H1 (cell line): ENCODE results near the gene PPP1R2. TPM values are rescaled to one million over a fixed set of nuclear protein-coding genes. Genes with fewer than 3 reads are reported as not detected.
A peak's percentile ranks its signal among the peaks of the same experiment; 100 is the strongest.
"Not testable (repeated sequence)": the region's sequence is repeated elsewhere in the genome, so short reads cannot be mapped to it uniquely, and the experiment has no call there.

ENCODE experiments used
- CTCF ChIA-PET: fragments of 300-600 bp; sonication (Branson Sonifier 250); formaldehyde crosslinking; loops from one replicate; lab custom pipeline; 2021; ENCODE audit not compliant: partially characterized antibody; lab: Charles Lee
- POLR2A ChIA-PET: fragments of 300-600 bp; sonication (Branson Sonifier 250); formaldehyde crosslinking; loops from one replicate; lab custom pipeline; 2021; ENCODE audit warnings: inconsistent platforms; ENCODE audit not compliant: partially characterized antibody; lab: Charles Lee
- DNase-seq, 2 experiments: peaks; one replicate each; pipeline versions ENCODE4 v3.0.0 to v3.0.0-alpha.2; 2010 to 2022; ENCODE audit warnings: low spot score in 2 of 2, low read depth in 1 of 2, mixed read lengths in 1 of 2
- FAIRE-seq: peaks from 2 replicates; lab custom pipeline; 2011; peaks lifted over from hg19 to GRCh38; lab: Jason Lieb, UNC
- H2AFZ ChIP-seq: 2 replicates; pipeline ENCODE4 v1.8.1; 2012; ENCODE audit warnings: low read length, inconsistent platforms
- H2AK5ac ChIP-seq: 2 replicates; pipeline ENCODE4 v1.6.1; 2013; ENCODE audit warnings: low read depth, low read length
- H2BK120ac ChIP-seq: replicated peaks from 2 replicates; pipeline ENCODE3; 2013; ENCODE audit warnings: low read depth, low read length, inconsistent platforms
- H2BK12ac ChIP-seq: 2 replicates; pipeline ENCODE4 v1.6.1; 2013; ENCODE audit warnings: low read depth, low read length
- H2BK15ac ChIP-seq: 2 replicates; pipeline ENCODE4 v1.6.1; 2013; ENCODE audit warnings: low read length
- H2BK20ac ChIP-seq: 2 replicates; pipeline ENCODE4 v1.6.1; 2013; ENCODE audit warnings: low read length
- H2BK5ac ChIP-seq: 2 replicates; pipeline ENCODE4 v1.6.1; 2013; ENCODE audit warnings: low read depth, low read length
- H3K14ac ChIP-seq: 2 replicates; pipeline ENCODE4 v1.6.1; 2013; ENCODE audit warnings: inconsistent platforms; ENCODE audit not compliant: insufficient read length
- H3K18ac ChIP-seq: 2 replicates; pipeline ENCODE4 v1.6.1; 2013; ENCODE audit warnings: low read length; ENCODE audit errors: extremely low read depth
- H3K23ac ChIP-seq: 2 replicates; pipeline ENCODE4 v1.6.1; 2013; ENCODE audit warnings: inconsistent platforms; ENCODE audit not compliant: insufficient read length
- H3K23me2 ChIP-seq: 2 replicates; pipeline ENCODE4 v1.6.1; 2013; ENCODE audit warnings: low read depth, low read length
- H3K27ac ChIP-seq: 2 replicates; pipeline ENCODE4 v1.6.1; 2011; ENCODE audit warnings: low read depth, low read length, inconsistent platforms
- H3K27me3 ChIP-seq, 4 experiments: replicated peaks in 1 of 4; 1 replicate in 1 of 4; 2 replicates in 3 of 4; pipeline versions ENCODE4 v1.6.1 to v1.8.1; 2011 to 2013; ENCODE audit warnings: low read length in 3 of 4, mild to moderate bottlenecking in 3 of 4, inconsistent platforms in 2 of 4, mixed read lengths in 2 of 4, moderate library complexity in 1 of 4; ENCODE audit not compliant: control insufficient read depth in 3 of 4, insufficient read depth in 3 of 4; ENCODE audit errors: extremely low read depth in 1 of 4
- H3K36me3 ChIP-seq, 4 experiments: 2 replicates each; pipeline versions ENCODE4 v1.6.1 to v1.8.1; 2011 to 2013; ENCODE audit warnings: mild to moderate bottlenecking in 4 of 4, low read length in 3 of 4, moderate library complexity in 2 of 4, control low read depth in 1 of 4, inconsistent platforms in 1 of 4; ENCODE audit not compliant: insufficient read depth in 4 of 4, control insufficient read depth in 2 of 4
- H3K4ac ChIP-seq: replicated peaks from 2 replicates; pipeline ENCODE3; 2013; ENCODE audit warnings: low read length, low read depth, mixed read lengths, inconsistent platforms; ENCODE audit not compliant: insufficient read length
- H3K4me1 ChIP-seq, 4 experiments: replicated peaks in 1 of 4; 1 replicate in 1 of 4; 2 replicates in 3 of 4; pipeline versions ENCODE4 v1.6.1 to v1.8.1; 2011 to 2013; ENCODE audit warnings: low read length in 3 of 4, inconsistent platforms in 2 of 4, mixed read lengths in 1 of 4; ENCODE audit not compliant: insufficient read depth in 4 of 4, control insufficient read depth in 3 of 4
- H3K4me2 ChIP-seq, 2 experiments: 2 replicates each; pipeline versions ENCODE4 v1.6.1 to v1.8.1; 2011 to 2013; ENCODE audit warnings: low read depth in 2 of 2, low read length in 2 of 2, control low read depth in 1 of 2, inconsistent platforms in 1 of 2, mild to moderate bottlenecking in 1 of 2; ENCODE audit not compliant: insufficient read depth in 1 of 2
- H3K4me3 ChIP-seq, 4 experiments: fragments of 200-600, 300-600 bp in 1 of 4; sonication (generic), shearing (Covaris generic), sonication (Bioruptor Twin) in 1 of 4; 2 replicates each; pipeline versions ENCODE4 v1.5.1 to v1.8.1; 2011 to 2016; ENCODE audit warnings: low read length in 4 of 4, low read depth in 3 of 4, control low read depth in 2 of 4, inconsistent platforms in 2 of 4, mild to moderate bottlenecking in 2 of 4, mixed read lengths in 1 of 4, moderate library complexity in 1 of 4; ENCODE audit not compliant: insufficient read depth in 2 of 4; ENCODE audit errors: extremely low read depth in 1 of 4
- H3K56ac ChIP-seq: replicated peaks from 2 replicates; pipeline ENCODE3; 2013; ENCODE audit warnings: low read depth, mild to moderate bottlenecking, mixed read lengths, low read length, inconsistent platforms; ENCODE audit not compliant: insufficient read length
- H3K79me1 ChIP-seq: 2 replicates; pipeline ENCODE4 v1.6.1; 2013; ENCODE audit warnings: low read depth, low read length, control low read depth
- H3K79me2 ChIP-seq, 2 experiments: 2 replicates each; pipeline versions ENCODE4 v1.6.1 to v1.8.1; 2012 to 2013; ENCODE audit warnings: low read length in 2 of 2, mild to moderate bottlenecking in 2 of 2, inconsistent platforms in 1 of 2; ENCODE audit not compliant: insufficient read depth in 2 of 2, control insufficient read depth in 1 of 2
- H3K9ac ChIP-seq, 4 experiments: replicated peaks in 1 of 4; 1 replicate in 1 of 4; 2 replicates in 3 of 4; pipeline versions ENCODE4 v1.6.1 to v1.8.1; 2011 to 2013; ENCODE audit warnings: low read depth in 3 of 4, low read length in 3 of 4, control low read depth in 2 of 4, mild to moderate bottlenecking in 2 of 4, moderate library complexity in 2 of 4, inconsistent platforms in 1 of 4; ENCODE audit errors: extremely low read depth in 1 of 4
- H3K9me3 ChIP-seq, 2 experiments: 2 replicates each; pipeline versions ENCODE4 v1.6.1 to v1.8.1; 2012 to 2013; ENCODE audit warnings: mild to moderate bottlenecking in 2 of 2, moderate library complexity in 2 of 2, control low read depth in 1 of 2, inconsistent platforms in 1 of 2, low read depth in 1 of 2, low read length in 1 of 2, mixed read lengths in 1 of 2; ENCODE audit not compliant: insufficient read depth in 2 of 2
- H4K20me1 ChIP-seq, 2 experiments: replicated peaks in 1 of 2; 2 replicates each; pipeline versions ENCODE3 to v1.8.1; 2011 to 2013; ENCODE audit warnings: inconsistent platforms in 2 of 2, low read length in 2 of 2, mild to moderate bottlenecking in 1 of 2; ENCODE audit not compliant: insufficient read depth in 2 of 2, control insufficient read depth in 1 of 2
- H4K5ac ChIP-seq: 2 replicates; pipeline ENCODE4 v1.6.1; 2013; ENCODE audit warnings: low read length, low read depth, mixed read lengths, inconsistent platforms; ENCODE audit not compliant: insufficient read length
- H4K8ac ChIP-seq: 2 replicates; pipeline ENCODE4 v1.8.0; 2013; ENCODE audit warnings: mild to moderate bottlenecking, moderate library complexity, low read length, inconsistent platforms; ENCODE audit not compliant: insufficient read depth; ENCODE audit errors: extremely low read depth
- H4K91ac ChIP-seq: replicated peaks from 2 replicates; pipeline ENCODE3; 2013; ENCODE audit warnings: low read length, mixed read lengths, inconsistent platforms; ENCODE audit not compliant: insufficient read length
- WGBS, 2 experiments: shearing (Covaris generic) in 1 of 2; methylation state at CpG; one replicate each; pipeline versions ENCODE4 v1.1.6 to v1.1.7; 2013 to 2015; ENCODE audit warnings: low lambda C conversion rate in 2 of 2, mixed read lengths in 2 of 2, inconsistent platforms in 1 of 2, low coverage in 1 of 2, missing lambda C conversion rate in 1 of 2; ENCODE audit not compliant: insufficient replicate concordance in 2 of 2, insufficient coverage in 1 of 2, insufficient read length in 1 of 2; ENCODE audit errors: extremely low coverage in 1 of 2, missing lambda C conversion rate in 1 of 2; 5-methylcytosine and 5-hydroxymethylcytosine counted together
- polyA plus RNA-seq, 7 experiments: library from polyadenylated mRNA; depleted of rRNA in 3 of 7; stranded (reverse) in 5 of 7; unstranded in 2 of 7; fragments of >200 nt in 5 of 7; fragments of 200-250 nt in 2 of 7; gene quantifications; 1 replicate in 5 of 7; 2 replicates in 1 of 7; 4 replicates in 1 of 7; pipeline versions ENCODE4 v1.2.1 to v1.2.3, GENCODE V29; 2011 to 2013; ENCODE audit warnings: missing spikeins in 2 of 7, mixed read lengths in 2 of 7
- total RNA-seq: library from RNA; stranded (reverse); fragmentation: NEBNext Ultra II Directional; extraction: Animal tissue kit (Norgen Biotek cat#: 25700); gene quantifications from 2 replicates; pipeline ENCODE4 v1.2.1, GENCODE V29; 2021

PPP1R2 gene
- total and polyA plus RNA-seq, 2 of the 8 experiments (the other 6 are each of a cell fraction or from before 2014, with no cell fraction given): 14.0 to 26.5 TPM

DNA sequence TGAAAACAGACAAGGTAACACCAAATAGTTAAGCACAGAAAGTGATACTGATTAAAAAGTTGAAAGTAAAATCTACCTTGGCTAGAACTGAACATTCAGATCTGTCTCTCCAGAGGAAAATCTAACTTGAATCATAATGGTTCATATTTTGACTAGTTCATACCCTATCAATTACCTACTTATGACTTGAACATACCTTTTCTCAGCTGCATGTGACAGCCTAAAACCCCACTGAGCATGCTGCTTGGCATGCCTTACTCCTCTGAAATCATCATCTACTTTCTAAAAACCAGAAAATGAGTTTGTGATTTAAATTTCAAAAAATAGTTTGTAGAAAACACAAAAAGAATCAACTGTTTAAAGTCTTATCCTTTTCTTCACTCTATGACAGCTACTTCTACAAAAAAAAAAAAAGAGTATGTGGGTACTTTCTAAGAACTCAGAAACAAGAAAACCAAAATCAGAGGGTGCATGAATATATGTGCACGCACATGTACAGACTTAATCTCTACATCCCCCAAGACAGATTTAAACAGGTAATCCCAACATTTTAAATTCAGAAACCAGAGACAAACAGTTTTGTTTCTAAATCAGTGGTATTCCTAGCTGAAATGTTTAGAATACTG, 28.4 kb downstream of the PPP1R2 start:
- POLR2A ChIA-PET, H2BK12ac ChIP-seq, H3K4ac ChIP-seq, H2AFZ ChIP-seq, H3K9me3 ChIP-seq, H2BK5ac ChIP-seq, H2BK15ac ChIP-seq, H3K23me2 ChIP-seq, H3K79me2 ChIP-seq, H3K4me2 ChIP-seq, H3K36me3 ChIP-seq, H2BK120ac ChIP-seq, H2AK5ac ChIP-seq, H4K8ac ChIP-seq, H3K27ac ChIP-seq, H3K9ac ChIP-seq, H3K14ac ChIP-seq, H3K18ac ChIP-seq, H4K91ac ChIP-seq, H3K4me1 ChIP-seq, H3K79me1 ChIP-seq, DNase-seq, H3K56ac ChIP-seq, H3K23ac ChIP-seq, H3K27me3 ChIP-seq, H2BK20ac ChIP-seq, H3K4me3 ChIP-seq, H4K5ac ChIP-seq, H4K20me1 ChIP-seq: not testable (repeated sequence)
- WGBS, 2 experiments: 92% methylated on average over 1 of the region's 1 CpG; no CpG with 5 or more reads in 1 of the 2 experiments
- CTCF ChIA-PET: interaction anchor here (0.8 to 1.0 kb wide), 2 partner anchors 8 to 336 kb away, joined by 3 to 5 read pairs; no protein-coding TSS in a partner anchor
- peak; percentile 65 for FAIRE-seq
